Measurements from ENCODE around the gene DUSP2.

DUSP2 gene

GRCh38 chr2:96113367-96113677 is 31.9 kb downstream of the DUSP2 start:
- DNase-seq, result peak; percentile 13

- DNase-seq, result no peak
These were observed 32.5 kb downstream of the DUSP2 start for GRCh38 chr2:96112501-96113366.

GRCh38 chr2:96111823-96112500 is 33.3 kb downstream of the DUSP2 start:
- peak; percentile 17 for DNase-seq

GRCh38 chr2:96111257-96111640 is 34.0 kb downstream of the DUSP2 start:
- DNase-seq, result no peak

- DNase-seq, result peak; percentile 16
These were observed 34.5 kb downstream of the DUSP2 start for GRCh38 chr2:96110621-96111256.

GRCh38 chr2:96109931-96110511 is 35.2 kb downstream of the DUSP2 start:
- DNase-seq, result peak; percentile 14

GRCh38 chr2:96109361-96109680 is 35.9 kb downstream of the DUSP2 start:
- no peak for DNase-seq

GRCh38 chr2:96108541-96109360 is 36.5 kb downstream of the DUSP2 start:
- peak; percentile 13 for DNase-seq

- DNase-seq, result peak; percentile 12
These were observed 37.1 kb downstream of the DUSP2 start for GRCh38 chr2:96108151-96108540.

GRCh38 chr2:96107708-96108065 is 37.6 kb downstream of the DUSP2 start:
- no peak for DNase-seq

- peak; percentile 15 for DNase-seq
These were observed 38.1 kb downstream of the DUSP2 start for GRCh38 chr2:96106991-96107707.

GRCh38 chr2:96105994-96106715 is 39.1 kb downstream of the DUSP2 start:
- no peak for DNase-seq

- peak; percentile 16 for DNase-seq
These were observed 39.9 kb downstream of the DUSP2 start for GRCh38 chr2:96105152-96105915.

GRCh38 chr2:96104487-96104861 is 40.8 kb downstream of the DUSP2 start:
- DNase-seq, result peak; percentile 10

- DNase-seq, result peak; percentile 15
These were observed 41.3 kb downstream of the DUSP2 start for GRCh38 chr2:96103761-96104486.

- peak; percentile 10 for DNase-seq
These were observed 42.0 kb downstream of the DUSP2 start for GRCh38 chr2:96103187-96103601.

GRCh38 chr2:96102596-96103186 is 42.5 kb downstream of the DUSP2 start:
- peak; percentile 13 for DNase-seq

- peak; percentile 10 for DNase-seq
These were observed 44.3 kb downstream of the DUSP2 start for GRCh38 chr2:96100893-96101304.
